Measurements from ENCODE around the gene SPATA31C1.

- TF ChIP-seq CTCF (IDR thresholded peaks at IDR 0.05) (no peak), POLR2A (IDR thresholded peaks at IDR 0.05) (no peak), EP300 (IDR thresholded peaks at IDR 0.05) (no peak), POLR2AphosphoS5 (IDR thresholded peaks at IDR 0.05) (no peak)
These were observed 31.4 kb upstream of the SPATA31C1 start for GRCh38 chr9:87886210-87886932.
